GM12892 (cell line): ENCODE measurements around the gene RNPC3.

ENCODE experiments used
- POLR2A ChIP-seq: IDR thresholded peaks from 2 replicates; pipeline ENCODE4 v1.6.1; 2011; ENCODE audit warnings: low read depth, low read length, control low read depth
- TAF1 ChIP-seq: IDR thresholded peaks from 2 replicates; pipeline ENCODE4 v1.6.1; 2011; ENCODE audit warnings: low read depth, mild to moderate bottlenecking, control low read depth, low read length, borderline replicate concordance

- TF ChIP-seq TAF1: no peak
- TF ChIP-seq POLR2A: no peak
These were observed 8.0 kb upstream of the RNPC3 start for GRCh38 chr1:103517380-103518047.
